Activated CD4-positive, alpha-beta T cell treated with anti-CD3 and anti-CD28 coated beads, Interleukin-2, amount 10 ng/mL, durations not matched to agents 7 days and 5 days (primary cell): Measurements from ENCODE around the gene RFX5. TPM values are rescaled to one million over a fixed set of nuclear protein-coding genes. Genes with fewer than 3 reads are reported as not detected.

Source experiments
- CTCF ChIA-PET: fragments of 350-600 bp; sonication (Branson Sonifier 250); formaldehyde crosslinking; loops from one replicate; lab custom pipeline; 2021; ENCODE audit warnings: antibody characterized with exemption; lab: Charles Lee
- POLR2A ChIA-PET: fragments of 350-600 bp; sonication (Branson Sonifier 250); formaldehyde crosslinking; loops from one replicate; lab custom pipeline; 2021; ENCODE audit warnings: antibody characterized with exemption; lab: Charles Lee
- DNase-seq: peaks from one replicate; pipeline ENCODE4 v3.0.0-alpha.2; 2020
- H3K27ac Mint-ChIP-seq: one replicate; pipeline ENCODE4 v1.8.0; 2021; ENCODE audit warnings: mild to moderate bottlenecking, moderate library complexity, mixed read lengths
- H3K27me3 Mint-ChIP-seq: one replicate; pipeline ENCODE4 v1.8.0; 2021; ENCODE audit warnings: mixed read lengths
- H3K36me3 Mint-ChIP-seq: one replicate; pipeline ENCODE4 v1.8.0; 2021; ENCODE audit warnings: low read depth, mixed read lengths
- H3K4me1 Mint-ChIP-seq: one replicate; pipeline ENCODE4 v1.8.0; 2021; ENCODE audit warnings: mixed read lengths
- H3K4me3 Mint-ChIP-seq: one replicate; pipeline ENCODE4 v1.8.0; 2021; ENCODE audit warnings: mild to moderate bottlenecking, moderate library complexity, mixed read lengths
- H3K9me3 Mint-ChIP-seq: one replicate; pipeline ENCODE4 v1.8.0; 2021; ENCODE audit warnings: mixed read lengths
- total RNA-seq, 2 experiments: library from RNA; stranded (reverse); gene quantifications; one replicate each; pipeline ENCODE4 v1.2.3, GENCODE V29; 2021

RFX5 gene
- total RNA-seq, 2 experiments from 2014 or later: 69.7 to 76.4 TPM

DNA sequence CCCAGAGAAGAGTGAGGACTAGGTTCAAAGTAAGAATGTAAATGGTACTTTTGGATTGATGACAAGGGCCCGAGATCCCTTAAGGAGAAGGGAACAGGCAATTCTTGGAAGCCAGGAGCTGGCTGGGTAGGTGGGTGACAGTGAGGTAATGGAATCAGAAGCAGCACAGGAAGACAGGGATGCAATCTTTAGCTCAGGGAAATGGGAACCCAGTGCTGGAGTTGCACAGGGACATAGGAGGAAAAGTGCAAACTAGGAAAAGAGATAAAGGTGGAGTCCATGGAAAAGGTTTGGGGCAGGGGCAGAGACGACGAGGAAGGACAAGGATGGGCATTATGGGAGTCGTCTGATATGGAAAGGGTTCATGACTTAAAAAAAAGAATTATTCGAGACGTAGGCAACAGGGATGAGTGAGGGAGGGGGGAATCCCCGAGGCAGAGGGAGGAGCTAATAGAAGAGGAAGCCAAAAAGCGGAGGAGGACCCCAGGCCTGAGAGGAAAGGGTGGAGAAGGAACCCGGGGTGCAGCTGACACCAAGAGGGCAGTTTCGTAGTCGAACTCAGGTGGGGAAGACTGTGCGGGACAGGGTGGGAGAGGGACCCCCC lies 20.3 kb downstream of the RFX5 start:
- Mint-ChIP-seq H3K9me3 (no peaks in the 10 kb centered on the region), H3K27ac (peak overlapping the region; percentile 92), H3K4me3 (peak overlapping the region; percentile 97), H3K36me3 (peaks cover 19% of the 10 kb centered on the region), H3K27me3 (no peaks in the 10 kb centered on the region), H3K4me1 (peaks cover 39% of the 10 kb centered on the region)
- CTCF ChIA-PET: interaction anchor here (1.0 to 8.1 kb wide), 7 partner anchors 9 to 115 kb away, joined by 3 to 50 read pairs (median 9); partner anchors contain the start of gene PSMB4
- POLR2A ChIA-PET: no interaction called here
- peak; percentile 58 for DNase-seq

DNA sequence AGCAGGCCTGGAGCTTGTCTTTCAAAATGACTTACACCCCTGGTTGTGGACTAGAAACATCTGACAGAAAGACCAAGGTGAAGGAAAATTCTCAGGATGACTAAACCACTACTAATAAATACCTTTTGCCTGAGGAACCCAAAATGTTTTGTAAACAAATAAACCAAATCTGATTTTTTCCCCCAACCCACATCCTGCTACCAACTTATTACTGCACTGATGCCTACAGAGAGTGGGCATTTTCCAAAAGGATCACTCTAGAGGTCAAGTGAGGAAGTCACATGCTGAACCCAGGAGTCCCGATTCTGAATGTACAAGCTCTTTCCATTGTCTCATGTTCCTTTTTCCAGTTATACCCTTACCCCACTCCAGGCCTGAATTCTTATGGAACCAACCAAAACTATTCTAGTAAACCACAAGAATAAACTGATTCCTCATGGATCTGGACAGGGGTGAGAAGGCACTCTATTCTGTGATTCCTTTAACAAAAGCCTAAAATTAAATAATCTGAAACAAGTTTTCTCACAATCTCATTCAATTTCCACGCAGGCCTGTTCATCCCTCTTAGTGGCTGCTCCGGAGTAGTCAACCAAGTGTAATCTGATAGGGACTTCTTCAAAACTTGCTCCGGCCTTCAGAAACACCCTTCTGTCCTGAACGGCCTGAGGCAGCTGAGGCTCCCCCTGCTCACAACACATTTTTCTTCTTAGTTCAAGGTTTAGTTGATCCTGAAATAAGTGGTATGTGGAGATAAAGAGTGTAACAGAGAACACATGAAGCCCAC lies 21.2 kb downstream of the RFX5 start:
- POLR2A ChIA-PET: interaction anchor here (0.9 kb wide), 1 partner anchor 10 kb away, joined by 3 read pairs; no protein-coding TSS in a partner anchor
- Mint-ChIP-seq H3K9me3 (no peaks in the 10 kb centered on the region), H3K27me3 (no peaks in the 10 kb centered on the region), H3K4me1 (peaks cover 41% of the 10 kb centered on the region), H3K36me3 (peaks cover 22% of the 10 kb centered on the region), H3K27ac (peak overlapping the region; percentile 92), H3K4me3 (peak overlapping the region; percentile 97)
- no peak for DNase-seq
- CTCF ChIA-PET: interaction anchor here (0.6 to 8.1 kb wide), 5 partner anchors 9 to 47 kb away, joined by 3 to 50 read pairs (median 21); no protein-coding TSS in a partner anchor

DNA sequence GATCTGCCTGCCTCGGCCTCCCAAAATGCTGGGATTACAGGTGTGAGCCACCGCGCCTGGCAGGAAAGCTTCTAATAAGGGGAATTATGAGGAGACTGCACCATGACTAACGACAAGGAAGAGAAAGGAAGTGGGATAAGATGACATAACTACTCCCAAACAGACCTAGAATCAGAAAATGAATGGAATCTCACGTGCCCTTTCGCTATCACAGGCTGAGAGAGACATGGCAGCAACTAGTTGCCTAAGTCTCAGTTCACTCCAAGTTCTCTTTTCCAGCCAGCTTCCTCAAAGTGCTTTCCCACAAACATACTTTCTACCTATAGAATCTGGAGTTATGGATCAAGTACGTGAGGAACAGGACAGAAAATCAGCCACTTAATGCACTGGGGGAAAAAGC lies 21.8 kb downstream of the RFX5 start:
- H3K9me3 Mint-ChIP-seq: no peaks in the 10 kb centered on the region
- H3K27me3 Mint-ChIP-seq: no peaks in the 10 kb centered on the region
- ChIA-PET CTCF (interaction anchor here (0.6 to 8.1 kb wide), 5 partner anchors 8 to 53 kb away, joined by 3 to 50 read pairs (median 3); no protein-coding TSS in a partner anchor), POLR2A (interaction anchor here (0.9 kb wide), 1 partner anchor 10 kb away, joined by 3 read pairs; no protein-coding TSS in a partner anchor)
- H3K36me3 Mint-ChIP-seq: peaks cover 27% of the 10 kb centered on the region
- peak overlapping the region; percentile 97 for H3K4me3 Mint-ChIP-seq
- peaks cover 47% of the 10 kb centered on the region for H3K4me1 Mint-ChIP-seq
- no peak for DNase-seq
- H3K27ac Mint-ChIP-seq: peak overlapping the region; percentile 92

DNA sequence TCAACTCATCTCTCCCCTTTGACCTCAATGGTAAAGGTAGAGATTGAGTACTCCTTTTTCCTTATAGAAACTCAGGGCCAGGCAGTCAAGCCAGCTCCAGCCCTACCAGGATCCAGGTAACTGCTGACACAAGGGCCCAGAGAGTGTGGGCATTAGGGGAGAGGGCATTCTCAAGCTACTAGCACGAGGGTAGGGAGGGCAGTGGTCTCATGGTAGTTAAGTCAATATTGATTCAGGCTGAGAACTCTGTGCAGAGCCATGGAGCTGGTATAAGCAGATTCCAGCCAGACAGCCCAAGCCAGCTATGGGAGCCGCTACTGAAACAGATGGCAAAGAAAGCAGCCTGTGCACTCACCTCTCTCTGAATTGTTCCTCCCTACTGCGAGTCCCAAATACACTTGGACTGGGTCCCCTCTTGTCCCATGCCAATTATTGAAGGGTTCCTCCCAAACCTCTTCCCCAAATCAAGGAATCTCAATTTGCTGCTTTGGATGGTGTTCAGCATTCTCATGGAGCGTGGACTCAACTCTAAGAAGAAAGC lies 22.6 kb downstream of the RFX5 start:
- no peaks in the 10 kb centered on the region for H3K9me3 Mint-ChIP-seq
- POLR2A ChIA-PET: no interaction called here
- H3K4me3 Mint-ChIP-seq: no peak overlapping the region
- no peak overlapping the region for H3K27ac Mint-ChIP-seq
- H3K4me1 Mint-ChIP-seq: peaks cover 47% of the 10 kb centered on the region
- no peaks in the 10 kb centered on the region for H3K27me3 Mint-ChIP-seq
- peaks cover 32% of the 10 kb centered on the region for H3K36me3 Mint-ChIP-seq
- CTCF ChIA-PET: interaction anchor here (0.7 to 8.1 kb wide), 5 partner anchors 8 to 73 kb away, joined by 3 to 50 read pairs (median 4); no protein-coding TSS in a partner anchor
- DNase-seq: no peak

DNA sequence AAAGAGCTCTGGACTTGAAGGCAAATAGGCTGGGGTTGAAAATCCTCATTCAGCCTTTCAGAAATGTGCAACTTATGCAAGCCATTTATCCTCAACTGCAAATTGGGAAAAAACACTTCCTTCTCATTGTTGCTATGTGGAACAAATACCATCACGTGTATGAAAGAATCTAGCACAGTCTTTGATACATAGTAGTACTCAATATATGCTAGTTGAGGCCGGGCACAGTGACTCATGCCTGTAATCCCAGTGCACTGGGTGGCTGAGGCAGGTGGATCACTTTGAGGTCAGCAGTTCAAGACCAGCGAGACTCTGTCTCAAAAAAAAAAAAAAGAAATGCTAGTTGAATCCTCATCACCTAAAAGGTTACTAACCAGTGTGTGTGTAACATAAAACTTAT lies 28.1 kb downstream of the RFX5 start:
- no peaks in the 10 kb centered on the region for H3K9me3 Mint-ChIP-seq
- H3K27me3 Mint-ChIP-seq: no peaks in the 10 kb centered on the region
- no peak for DNase-seq
- CTCF ChIA-PET: interaction anchor here (0.6 kb wide), 1 partner anchor 17 kb away, joined by 3 read pairs; no protein-coding TSS in a partner anchor
- H3K27ac Mint-ChIP-seq: no peak overlapping the region
- peaks cover 13% of the 10 kb centered on the region for H3K4me1 Mint-ChIP-seq
- peaks cover 49% of the 10 kb centered on the region for H3K36me3 Mint-ChIP-seq
- POLR2A ChIA-PET: interaction anchor here (0.6 kb wide), 1 partner anchor 790 kb away, joined by 5 read pairs; no protein-coding TSS in a partner anchor
- no peak overlapping the region for H3K4me3 Mint-ChIP-seq

DNA sequence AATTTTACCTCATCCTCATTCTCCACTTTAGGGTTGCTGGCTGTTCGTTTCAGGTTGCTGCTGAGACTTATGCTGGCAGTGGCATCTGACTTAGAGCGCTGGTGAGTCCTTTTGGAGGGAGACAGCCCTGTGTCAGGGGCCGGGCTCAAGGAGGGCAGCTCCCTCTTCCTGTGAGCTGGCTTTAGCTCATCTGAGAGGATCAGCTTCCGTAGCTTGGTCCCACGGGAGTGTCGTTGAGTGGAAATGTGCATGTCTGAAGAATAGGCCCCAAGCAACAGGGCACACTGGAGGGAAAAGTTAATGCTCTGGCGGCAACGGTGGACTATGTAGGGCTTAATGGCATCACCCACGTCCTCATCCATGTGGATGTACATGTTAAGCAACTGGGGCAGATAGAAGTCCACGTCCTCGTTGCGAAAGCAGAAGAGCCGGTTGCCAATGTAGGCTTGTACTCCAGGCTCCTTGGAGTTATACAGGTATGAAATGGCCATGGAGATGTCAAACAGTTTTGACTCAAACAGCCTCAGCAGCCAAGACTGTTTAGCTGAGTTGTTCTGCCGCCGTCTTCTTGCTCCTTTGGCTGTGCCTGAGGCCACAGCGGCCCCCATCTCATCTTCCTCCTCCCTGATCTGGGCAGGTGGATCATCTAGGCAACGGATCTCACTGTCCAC lies 31.4 kb downstream of the RFX5 start:
- Mint-ChIP-seq H3K27me3 (no peaks in the 10 kb centered on the region), H3K4me1 (peaks cover 27% of the 10 kb centered on the region), H3K4me3 (no peak overlapping the region), H3K9me3 (no peaks in the 10 kb centered on the region), H3K27ac (peak overlapping the region; percentile 63), H3K36me3 (peaks cover 58% of the 10 kb centered on the region)
- no peak for DNase-seq
- ChIA-PET POLR2A (interaction anchor here (0.5 kb wide), 1 partner anchor 10 kb away, joined by 3 read pairs; no protein-coding TSS in a partner anchor), CTCF (interaction anchor here (2.5 to 4.0 kb wide), 2 partner anchors 11 to 25 kb away, joined by 8 to 21 read pairs; partner anchors contain the start of gene PI4KB)

DNA sequence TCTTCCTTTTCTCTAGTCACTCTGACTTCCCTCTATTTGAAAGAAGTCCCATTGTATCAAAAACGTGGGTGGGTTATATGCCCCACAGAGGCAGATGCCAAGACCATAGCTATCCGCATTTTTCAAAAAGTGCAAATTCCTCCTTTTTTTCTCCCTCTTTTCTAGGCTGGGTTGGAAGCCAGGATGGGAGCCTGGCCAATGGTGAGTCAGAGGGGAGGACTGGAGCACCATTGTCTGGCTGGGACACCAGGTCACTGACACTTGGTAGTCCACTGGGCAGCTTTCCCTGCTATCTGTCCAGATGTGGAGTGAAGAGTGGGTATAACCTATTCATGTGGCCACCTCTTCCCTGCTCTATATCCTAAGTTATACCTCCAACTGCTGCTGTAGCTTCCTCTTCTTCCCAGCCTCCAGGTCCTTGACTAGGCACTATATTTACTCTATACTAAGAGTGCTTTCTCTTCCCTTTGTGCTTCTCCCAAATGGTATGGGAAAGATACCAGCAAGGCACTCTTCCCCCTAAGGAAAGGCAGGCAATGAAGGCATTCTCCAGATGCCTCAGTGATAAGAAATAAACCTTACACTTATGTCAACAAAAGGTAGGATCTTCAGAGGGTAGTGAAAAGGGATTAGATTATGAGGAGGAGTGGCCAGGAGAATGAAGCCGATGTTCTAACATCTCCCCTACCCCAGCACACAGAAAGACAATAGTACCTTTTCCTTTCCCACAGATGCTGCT lies 32.7 kb downstream of the RFX5 start:
- Mint-ChIP-seq H3K4me1 (peaks cover 23% of the 10 kb centered on the region), H3K27me3 (no peaks in the 10 kb centered on the region), H3K36me3 (peaks cover 48% of the 10 kb centered on the region), H3K9me3 (no peaks in the 10 kb centered on the region), H3K4me3 (no peak overlapping the region), H3K27ac (no peak overlapping the region)
- DNase-seq: no peak
- CTCF ChIA-PET: interaction anchor here (0.9 to 5.7 kb wide), 4 partner anchors 10 to 94 kb away, joined by 3 to 50 read pairs (median 8); partner anchors contain the start of gene PI4KB
- POLR2A ChIA-PET: no interaction called here

DNA sequence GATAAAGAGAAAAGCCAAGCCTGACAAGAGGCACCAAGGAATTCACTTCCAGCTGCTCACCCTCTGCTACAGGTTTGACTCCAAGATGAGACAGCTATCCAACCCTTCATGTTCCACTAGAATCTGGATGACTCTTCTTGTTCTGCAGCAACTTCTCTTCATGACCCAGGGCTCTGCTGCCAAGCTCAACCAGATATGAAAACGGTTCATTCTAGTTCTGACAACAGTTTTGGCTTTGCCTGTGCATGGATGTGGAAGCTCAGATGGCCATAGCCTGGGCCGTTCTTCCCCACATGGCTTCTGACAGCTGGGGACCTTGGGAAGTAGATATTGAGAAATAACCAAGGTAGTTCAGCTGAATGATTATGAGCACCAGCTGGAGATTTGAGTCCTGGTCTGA lies 33.6 kb downstream of the RFX5 start:
- H3K4me1 Mint-ChIP-seq: peaks cover 23% of the 10 kb centered on the region
- no peak overlapping the region for H3K27ac Mint-ChIP-seq
- ChIA-PET POLR2A (no interaction called here), CTCF (interaction anchor here (1.3 to 5.7 kb wide), 3 partner anchors 11 to 27 kb away, joined by 3 to 50 read pairs (median 12); partner anchors contain the start of gene PI4KB)
- H3K4me3 Mint-ChIP-seq: no peak overlapping the region
- no peaks in the 10 kb centered on the region for H3K27me3 Mint-ChIP-seq
- H3K9me3 Mint-ChIP-seq: no peaks in the 10 kb centered on the region
- H3K36me3 Mint-ChIP-seq: peaks cover 47% of the 10 kb centered on the region
- DNase-seq: no peak

DNA sequence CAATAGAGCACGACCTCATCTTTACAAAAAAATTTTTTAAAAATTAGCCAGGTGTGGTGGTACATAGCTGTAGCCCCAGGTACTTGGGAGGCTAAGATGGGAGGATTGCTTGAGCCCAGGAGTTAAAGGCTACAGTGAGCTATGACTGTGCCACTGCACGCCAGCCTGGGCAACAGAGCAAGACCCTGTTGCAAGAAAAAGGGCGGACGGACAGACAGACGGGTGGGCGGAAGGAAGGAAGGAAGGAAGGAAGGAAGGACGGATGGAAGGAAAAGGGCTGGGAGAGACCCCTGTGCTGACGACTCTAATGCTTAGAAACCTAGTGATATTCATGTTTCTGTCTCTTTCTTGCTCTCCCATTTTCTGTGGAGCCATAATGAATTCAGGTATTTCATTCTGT lies 34.2 kb downstream of the RFX5 start:
- CTCF ChIA-PET: interaction anchor here (0.9 to 5.7 kb wide), 6 partner anchors 9 to 32 kb away, joined by 3 to 50 read pairs (median 8); partner anchors contain the start of genes PI4KB and ZNF687
- Mint-ChIP-seq H3K36me3 (peaks cover 47% of the 10 kb centered on the region), H3K9me3 (no peaks in the 10 kb centered on the region), H3K27ac (no peak overlapping the region), H3K27me3 (no peaks in the 10 kb centered on the region), H3K4me3 (no peak overlapping the region), H3K4me1 (peaks cover 23% of the 10 kb centered on the region)
- no peak for DNase-seq
- POLR2A ChIA-PET: interaction anchor here (0.6 kb wide), 1 partner anchor 96 kb away, joined by 3 read pairs; no protein-coding TSS in a partner anchor

DNA sequence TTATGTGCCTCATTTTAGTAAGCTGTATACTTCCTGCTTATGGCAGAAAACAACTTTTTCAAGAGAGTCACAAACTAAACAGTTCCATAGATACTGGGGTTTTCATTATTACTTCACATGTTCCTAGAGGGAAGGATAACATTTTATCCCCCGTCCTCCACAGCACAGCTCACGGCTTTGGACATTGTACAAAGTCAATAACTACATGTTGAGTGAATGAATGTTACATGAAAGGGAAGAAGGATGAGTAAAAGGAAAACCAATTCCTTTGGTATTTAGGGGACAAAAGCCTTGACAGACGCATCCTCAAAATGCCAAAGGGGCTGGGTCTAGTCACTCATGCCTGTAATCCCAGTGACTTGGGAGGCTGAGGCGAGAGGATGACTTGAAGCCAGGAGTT lies 34.6 kb downstream of the RFX5 start:
- peaks cover 23% of the 10 kb centered on the region for H3K4me1 Mint-ChIP-seq
- CTCF ChIA-PET: interaction anchor here (0.9 to 5.7 kb wide), 7 partner anchors 9 to 57 kb away, joined by 3 to 50 read pairs (median 7); partner anchors contain the start of genes PI4KB and ZNF687
- no peak overlapping the region for H3K4me3 Mint-ChIP-seq

More for the DNA sequence above, 34.6 kb downstream of the RFX5 start:
- Mint-ChIP-seq H3K36me3 (peaks cover 48% of the 10 kb centered on the region), H3K9me3 (no peaks in the 10 kb centered on the region), H3K27ac (no peak overlapping the region), H3K27me3 (no peaks in the 10 kb centered on the region)
- POLR2A ChIA-PET: interaction anchor here (0.6 to 1.5 kb wide), 2 partner anchors 31 to 95 kb away, joined by 3 to 4 read pairs; partner anchors contain the start of gene ZNF687
- no peak for DNase-seq
